Prostate gland (tissue), 2 donors: ENCODE results near the gene UCK2.

Source experiments
- CTCF ChIP-seq, 4 experiments: fragments of 200-600 bp in 2 of 4; fragments of 450-650 bp in 2 of 4; sonication (generic) in 2 of 4; IDR thresholded peaks; 1 replicate in 3 of 4; 2 replicates in 1 of 4; pipeline ENCODE4 v1.5.1; 2016 to 2019; ENCODE audit warnings: antibody characterized with exemption in 4 of 4, mild to moderate bottlenecking in 2 of 4, moderate library complexity in 2 of 4
- POLR2A ChIP-seq: fragments of 450-650 bp; IDR thresholded peaks from one replicate; pipeline ENCODE4 v1.6.1; 2016; ENCODE audit warnings: antibody characterized with exemption, mild to moderate bottlenecking

GRCh38 chr1:165879946-165880345, 52.5 kb downstream of the UCK2 start:
- TF ChIP-seq CTCF (IDR thresholded peaks at IDR 0.05) = no peak
- TF ChIP-seq POLR2A = no peak
